HepG2 (cell line): ENCODE data around the gene SNX30. TPM values are rescaled to one million over a fixed set of nuclear protein-coding genes. Genes with fewer than 3 reads are reported as not detected.

Source experiments
- ATAC-seq: fragments of 200-7000 bp; cut with Tn5 transposase; 3 replicates; pipeline ENCODE4 v1.9.1; 2020; ENCODE audit warnings: mild to moderate bottlenecking, moderate library complexity
- BruUV-seq: library from RNA; stranded (reverse); fragments of 400-500 nt; replicated peaks from 2 replicates; lab custom pipeline; 2021; lab: Mats Ljungman, UMichigan
- CTCF ChIA-PET: fragments of 300-600 bp; formaldehyde crosslinking; extraction: SDS; loops from one replicate; lab custom pipeline; 2021; ENCODE audit warnings: low total read pairs, inconsistent platforms, low intra/inter-chr PET ratio; lab: Yijun Ruan, JAX
- POLR2A ChIA-PET: fragments of 350-600 bp; sonication (Branson Sonifier 250); formaldehyde crosslinking; loops from one replicate; lab custom pipeline; 2020; ENCODE audit warnings: antibody characterized with exemption, inconsistent platforms; lab: Yijun Ruan, JAX
- DNase-seq: peaks from one replicate; pipeline ENCODE4 v3.0.0-alpha.2; 2015; ENCODE audit warnings: low spot score
- FAIRE-seq: peaks from 3 replicates; lab custom pipeline; 2011; peaks lifted over from hg19 to GRCh38; lab: Jason Lieb, UNC
- H2AFZ ChIP-seq: one replicate; pipeline ENCODE4 v1.6.1; 2011; ENCODE audit warnings: low read length, inconsistent platforms
- H3K27ac ChIP-seq: fragments of 300-600 bp; 3 replicates; pipeline ENCODE4 v1.8.0; 2011; ENCODE audit warnings: mixed run types, mild to moderate bottlenecking, mixed read lengths, low read length, inconsistent platforms; ENCODE audit not compliant: insufficient read depth; ENCODE audit errors: extremely low read length
- H3K27me3 ChIP-seq, 2 experiments: fragments of 200-600 bp in 1 of 2; 2 replicates in 1 of 2; 3 replicates in 1 of 2; pipeline versions ENCODE4 v1.6.0 to v1.8.0; 2011; ENCODE audit warnings: low read length in 2 of 2, mild to moderate bottlenecking in 2 of 2, moderate library complexity in 2 of 2, inconsistent platforms in 1 of 2; ENCODE audit not compliant: insufficient read depth in 2 of 2, control insufficient read depth in 1 of 2
- H3K36me3 ChIP-seq, 2 experiments: fragments of 200-600 bp in 1 of 2; replicated peaks in 1 of 2; 2 replicates in 1 of 2; 3 replicates in 1 of 2; pipeline versions ENCODE4 v1.5.1 to v1.8.0; 2011; ENCODE audit warnings: low read length in 2 of 2, inconsistent platforms in 1 of 2; ENCODE audit not compliant: insufficient read depth in 2 of 2, control insufficient read depth in 1 of 2
- H3K4me1 ChIP-seq: 2 replicates; pipeline ENCODE4 v1.5.1; 2012; ENCODE audit warnings: low read length, inconsistent platforms; ENCODE audit not compliant: insufficient read depth
- H3K4me2 ChIP-seq: 2 replicates; pipeline ENCODE4 v1.6.0; 2011; ENCODE audit warnings: low read depth, low read length, inconsistent platforms
- H3K4me3 ChIP-seq, 3 experiments: fragments of 200-600 bp in 1 of 3; sonication (generic), shearing (Covaris generic) in 1 of 3; replicated peaks in 1 of 3; 2 replicates each; pipeline ENCODE4 v1.5.1; 2011 to 2016; ENCODE audit warnings: low read length in 3 of 3, inconsistent platforms in 2 of 3, low read depth in 2 of 3, mild to moderate bottlenecking in 2 of 3, control low read depth in 1 of 3, mixed read lengths in 1 of 3; ENCODE audit not compliant: insufficient read depth in 1 of 3
- H3K79me2 ChIP-seq: one replicate; pipeline ENCODE4 v1.6.1; 2011; ENCODE audit warnings: low read length, inconsistent platforms; ENCODE audit not compliant: insufficient read depth
- H3K9ac ChIP-seq: 2 replicates; pipeline ENCODE4 v1.6.0; 2011; ENCODE audit warnings: mild to moderate bottlenecking, low read depth, low read length, inconsistent platforms; ENCODE audit not compliant: insufficient read depth
- H3K9me3 ChIP-seq: 2 replicates; pipeline ENCODE4 v1.5.1; 2012; ENCODE audit warnings: mild to moderate bottlenecking, low read length
- H4K20me1 ChIP-seq: 2 replicates; pipeline ENCODE4 v1.6.0; 2011; ENCODE audit warnings: inconsistent platforms, mild to moderate bottlenecking, low read length, moderate library complexity; ENCODE audit not compliant: insufficient read depth
- AHR ChIP-seq: IDR thresholded peaks from 2 replicates; pipeline ENCODE4 v1.6.1; 2018; ENCODE audit warnings: missing genetic modification reagents, missing compliant biosample characterization
- CEBPG ChIP-seq: IDR thresholded peaks from 2 replicates; pipeline ENCODE4 v1.6.1; 2016
- HOXD1 ChIP-seq: sonication (generic); formaldehyde crosslinking; IDR thresholded peaks from 2 replicates; pipeline ENCODE4 v1.5.0; 2020; ENCODE audit warnings: missing genetic modification reagents
- KAT2B ChIP-seq: fragments of 150-350 bp; IDR thresholded peaks from 2 replicates; pipeline ENCODE4 v1.6.1; 2014; ENCODE audit warnings: low read depth, low read length, borderline replicate concordance
- KLF12 ChIP-seq: sonication (generic); formaldehyde crosslinking; IDR thresholded peaks from 2 replicates; pipeline ENCODE4 v1.4.0; 2020; ENCODE audit warnings: missing genetic modification reagents, borderline replicate concordance
- RBM39 ChIP-seq: fragments of 200-400 bp; formaldehyde crosslinking; IDR thresholded peaks from one replicate; pipeline ENCODE4 v1.6.1; 2018; ENCODE audit warnings: antibody characterized with exemption, mild to moderate bottlenecking, low read depth, low read length; ENCODE audit not compliant: poor library complexity, severe bottlenecking
- SNAI1 ChIP-seq: sonication (generic); formaldehyde crosslinking; IDR thresholded peaks from 2 replicates; pipeline ENCODE4 v1.5.0; 2020; ENCODE audit warnings: mild to moderate bottlenecking, missing genetic modification reagents, borderline replicate concordance
- SNRNP70 ChIP-seq: fragments of 200-400 bp; formaldehyde crosslinking; IDR thresholded peaks from 2 replicates; pipeline ENCODE4 v1.6.1; 2017; ENCODE audit warnings: mild to moderate bottlenecking, low read depth, low read length, moderate library complexity
- TOE1 ChIP-seq: sonication (generic); formaldehyde crosslinking; IDR thresholded peaks from 2 replicates; pipeline ENCODE4 v1.4.0; 2020; ENCODE audit warnings: mild to moderate bottlenecking, missing genetic modification reagents
- ZNF296 ChIP-seq: sonication (generic); formaldehyde crosslinking; conservative IDR thresholded peaks from 2 replicates; pipeline ENCODE4 v1.5.0; 2020; ENCODE audit warnings: mild to moderate bottlenecking, missing genetic modification reagents
- ZNF451 ChIP-seq: sonication (generic); formaldehyde crosslinking; IDR thresholded peaks from 2 replicates; pipeline ENCODE4 v1.5.0; 2020; ENCODE audit warnings: mild to moderate bottlenecking, missing genetic modification reagents
- ZNF546 ChIP-seq: sonication (generic); formaldehyde crosslinking; conservative IDR thresholded peaks from 2 replicates; pipeline ENCODE4 v1.8.1; 2023; ENCODE audit warnings: mild to moderate bottlenecking, missing genetic modification reagents
- ZNF747 ChIP-seq: sonication (generic); formaldehyde crosslinking; IDR thresholded peaks from 2 replicates; pipeline ENCODE4 v1.8.1; 2023; ENCODE audit warnings: missing genetic modification reagents, mild to moderate bottlenecking, borderline replicate concordance
- WGBS: methylation state at CpG from one replicate; pipeline ENCODE4 v1.1.6; 2017; ENCODE audit warnings: low lambda C conversion rate; 5-methylcytosine and 5-hydroxymethylcytosine counted together
- in situ Hi-C: cut with HindIII; loops from 2 replicates; pipeline ENCODE4 v1.10.0; 2017; ENCODE audit warnings: low pct_unique_long_range_greater_than_20kb; ENCODE audit not compliant: extremely low pct_ligation_motif_present
- intact Hi-C: fragments of 100-400 bp; cut with micrococcal nuclease; formaldehyde crosslinking; loops from one replicate; pipeline ENCODE4 v1.10.0; 2022; ENCODE audit not compliant: unreplicated experiment
- polyA plus RNA-seq, 8 experiments: library from polyadenylated mRNA; depleted of rRNA in 3 of 8; stranded (reverse) in 7 of 8; unstranded in 1 of 8; fragments of >200 nt; fragmentation: Illumina TruSeq in 4 of 8; extraction: Trizol in 4 of 8; gene quantifications; 2 replicates each; pipeline versions ENCODE4 v1.2.1 to v1.2.3, GENCODE V29; 2011 to 2016; ENCODE audit warnings: low read depth in 4 of 8, missing spikeins in 1 of 8, mixed read lengths in 1 of 8; ENCODE audit not compliant: insufficient read depth in 1 of 8
- total RNA-seq, 5 experiments: library from RNA; depleted of rRNA; stranded (reverse); fragments of >200 nt; fragmentation: Illumina TruSeq; extraction: Trizol; gene quantifications; 2 replicates each; pipeline ENCODE4 v1.2.3, GENCODE V29; 2016; ENCODE audit warnings: low read depth in 1 of 5
- TF ChIP-seq, protein P1 (sequence below): IDR thresholded peaks from 2 replicates; pipeline ENCODE4 v1.6.1; 2016; ENCODE audit warnings: missing compliant biosample characterization, missing genetic modification reagents, borderline replicate concordance
- TF ChIP-seq, protein P2 (sequence below): sonication (generic); formaldehyde crosslinking; IDR thresholded peaks from 2 replicates; pipeline ENCODE4 v1.5.1; 2020; ENCODE audit warnings: missing genetic modification reagents, mild to moderate bottlenecking, borderline replicate concordance

SNX30 gene
- total and polyA plus RNA-seq, 2 of the 13 experiments (the other 11 are each of a cell fraction or from before 2014, with no cell fraction given), result 4.4 to 12.4 TPM

DNA sequence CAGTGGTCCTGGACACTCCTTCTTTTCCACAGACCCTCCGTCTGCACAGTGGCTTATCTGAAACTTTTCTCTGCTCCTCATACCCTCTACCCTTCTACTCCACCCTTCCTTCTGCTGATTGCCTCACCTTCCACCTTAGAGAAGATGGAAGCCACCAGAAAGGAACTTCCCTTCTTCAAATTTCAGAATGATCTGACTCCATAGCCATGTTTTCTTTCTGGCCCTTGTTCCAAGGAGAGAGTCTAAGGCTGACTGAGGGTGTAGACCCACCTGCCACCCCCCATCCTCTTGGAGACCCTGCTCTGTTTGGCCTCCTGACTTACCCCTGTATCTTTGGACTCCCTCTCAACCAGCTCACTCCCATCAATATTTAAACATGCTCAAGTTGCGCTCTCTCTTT is 7.4 kb downstream of the SNX30 start:
- Histone ChIP-seq H3K9me3 (no peaks in the 10 kb centered on the region), H2AFZ (no peak overlapping the region), H3K4me2 (no peak overlapping the region), H3K9ac (no peak overlapping the region), H3K27me3 (no peaks in the 10 kb centered on the region), H4K20me1 (no peaks in the 10 kb centered on the region), H3K79me2 (peaks cover 28% of the 10 kb centered on the region), H3K27ac (no peak overlapping the region), H3K4me3 (no peak overlapping the region), H3K4me1 (peaks cover 39% of the 10 kb centered on the region), H3K36me3 (no peaks in the 10 kb centered on the region)
- WGBS, result 93% methylated on average over 2 of the region's 2 CpGs
- BruUV-seq, result no TSS peak
- in situ Hi-C loops, result no loop called here
- intact Hi-C loops, result no loop called here
- DNase-seq, result no peak
- ChIA-PET POLR2A (no interaction called here), CTCF (no interaction called here)
- TF ChIP-seq ZNF546 (CRISPR knock-in tag), result no peak
- TF ChIP-seq, protein P1, sequence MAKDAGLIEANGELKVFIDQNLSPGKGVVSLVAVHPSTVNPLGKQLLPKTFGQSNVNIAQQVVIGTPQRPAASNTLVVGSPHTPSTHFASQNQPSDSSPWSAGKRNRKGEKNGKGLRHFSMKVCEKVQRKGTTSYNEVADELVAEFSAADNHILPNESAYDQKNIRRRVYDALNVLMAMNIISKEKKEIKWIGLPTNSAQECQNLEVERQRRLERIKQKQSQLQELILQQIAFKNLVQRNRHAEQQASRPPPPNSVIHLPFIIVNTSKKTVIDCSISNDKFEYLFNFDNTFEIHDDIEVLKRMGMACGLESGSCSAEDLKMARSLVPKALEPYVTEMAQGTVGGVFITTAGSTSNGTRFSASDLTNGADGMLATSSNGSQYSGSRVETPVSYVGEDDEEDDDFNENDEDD (CRISPR knock-in tag), result no peak
- no peak for TF ChIP-seq ZNF296 (CRISPR knock-in tag)
- TF ChIP-seq SNRNP70, result no peak
- no peak for TF ChIP-seq RBM39
- TF ChIP-seq KLF12 (CRISPR knock-in tag), result no peak
- no peak for TF ChIP-seq ZNF747 (CRISPR knock-in tag)
- TF ChIP-seq, protein P2, sequence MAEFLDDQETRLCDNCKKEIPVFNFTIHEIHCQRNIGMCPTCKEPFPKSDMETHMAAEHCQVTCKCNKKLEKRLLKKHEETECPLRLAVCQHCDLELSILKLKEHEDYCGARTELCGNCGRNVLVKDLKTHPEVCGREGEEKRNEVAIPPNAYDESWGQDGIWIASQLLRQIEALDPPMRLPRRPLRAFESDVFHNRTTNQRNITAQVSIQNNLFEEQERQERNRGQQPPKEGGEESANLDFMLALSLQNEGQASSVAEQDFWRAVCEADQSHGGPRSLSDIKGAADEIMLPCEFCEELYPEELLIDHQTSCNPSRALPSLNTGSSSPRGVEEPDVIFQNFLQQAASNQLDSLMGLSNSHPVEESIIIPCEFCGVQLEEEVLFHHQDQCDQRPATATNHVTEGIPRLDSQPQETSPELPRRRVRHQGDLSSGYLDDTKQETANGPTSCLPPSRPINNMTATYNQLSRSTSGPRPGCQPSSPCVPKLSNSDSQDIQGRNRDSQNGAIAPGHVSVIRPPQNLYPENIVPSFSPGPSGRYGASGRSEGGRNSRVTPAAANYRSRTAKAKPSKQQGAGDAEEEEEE (CRISPR knock-in tag), result no peak
- TF ChIP-seq ZNF451 (CRISPR knock-in tag), result no peak
- TF ChIP-seq CEBPG, result no peak
- TF ChIP-seq TOE1 (CRISPR knock-in tag), result no peak
- TF ChIP-seq KAT2B, result no peak
- no peak for TF ChIP-seq HOXD1 (CRISPR knock-in tag)
- TF ChIP-seq SNAI1 (CRISPR knock-in tag), result no peak
- TF ChIP-seq AHR (CRISPR knock-in tag), result no peak
- no peak for ATAC-seq
- FAIRE-seq, result no peak
